CD4-positive, alpha-beta T cell treated with Interferon alpha-2 for 1 hour (primary cell): Measurements from ENCODE around the gene SLC38A8.

Source experiments
- DNase-seq, 2 donors: peaks; one replicate each; pipeline ENCODE4 v3.0.0-alpha.2; 2020 to 2022

SLC38A8 gene

GRCh38 chr16:84068041-84068440 is 25.4 kb upstream of the SLC38A8 start:
- no peak for DNase-seq

GRCh38 chr16:84067640-84068039 is 25.0 kb upstream of the SLC38A8 start:
- DNase-seq: no peak

- peak; percentile 21 to 28 for DNase-seq
Observed at GRCh38 chr16:84065536-84066132, 23.0 kb upstream of the SLC38A8 start.

GRCh38 chr16:84063980-84064379 is 21.4 kb upstream of the SLC38A8 start:
- no peak for DNase-seq

DNA sequence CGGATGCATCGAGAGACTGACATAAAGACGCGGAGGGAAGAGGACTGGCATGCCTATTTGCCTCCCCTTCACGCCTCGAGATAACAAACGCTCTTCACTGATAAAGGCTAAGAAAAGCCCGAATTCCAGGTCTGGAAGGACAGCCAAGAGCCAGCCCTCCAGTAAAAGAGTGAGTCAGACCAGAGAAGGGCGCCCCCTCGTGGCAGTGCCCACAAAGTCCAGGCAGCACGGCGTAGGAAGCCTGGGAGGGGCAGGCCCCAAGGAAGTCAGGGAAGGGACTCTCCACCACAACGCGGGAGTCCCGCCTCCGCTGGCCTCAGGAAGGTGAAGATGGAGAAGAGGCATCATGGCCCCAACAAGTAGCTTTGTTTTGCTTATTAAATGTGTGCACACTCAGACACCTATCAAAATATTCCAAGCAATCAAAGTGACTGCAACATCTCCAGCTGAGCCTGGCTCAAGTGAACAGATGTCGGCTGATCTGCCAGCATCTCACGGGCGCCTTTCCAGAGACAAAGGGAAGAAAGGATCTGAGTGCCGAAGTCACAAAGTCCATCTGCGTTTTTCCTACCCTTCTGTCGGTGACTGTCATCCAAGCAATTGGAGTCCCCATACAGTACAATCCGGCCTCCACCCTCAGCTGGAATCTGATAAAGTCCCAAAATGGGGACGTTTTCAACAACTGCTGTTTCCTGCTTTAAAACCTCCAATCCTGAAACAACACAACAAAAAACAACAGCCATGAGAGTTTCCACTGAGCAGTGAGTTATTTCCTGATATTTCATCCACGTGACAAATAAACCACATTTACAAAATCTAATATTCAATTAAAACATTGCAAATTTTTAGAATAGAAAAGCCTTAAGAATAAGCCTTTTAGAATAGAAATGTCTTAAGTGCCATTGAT is 20.4 kb upstream of the SLC38A8 start:
- DNase-seq: peak; percentile 45 to 60

GRCh38 chr16:84061236-84061819 is 18.7 kb upstream of the SLC38A8 start:
- no peak for DNase-seq

- no peak for DNase-seq
Observed at GRCh38 chr16:84059946-84060901, 17.6 kb upstream of the SLC38A8 start.

- DNase-seq: no peak
Observed at GRCh38 chr16:84059111-84059510, 16.5 kb upstream of the SLC38A8 start.

GRCh38 chr16:84058664-84059063 is 16.1 kb upstream of the SLC38A8 start:
- DNase-seq: no peak

DNA sequence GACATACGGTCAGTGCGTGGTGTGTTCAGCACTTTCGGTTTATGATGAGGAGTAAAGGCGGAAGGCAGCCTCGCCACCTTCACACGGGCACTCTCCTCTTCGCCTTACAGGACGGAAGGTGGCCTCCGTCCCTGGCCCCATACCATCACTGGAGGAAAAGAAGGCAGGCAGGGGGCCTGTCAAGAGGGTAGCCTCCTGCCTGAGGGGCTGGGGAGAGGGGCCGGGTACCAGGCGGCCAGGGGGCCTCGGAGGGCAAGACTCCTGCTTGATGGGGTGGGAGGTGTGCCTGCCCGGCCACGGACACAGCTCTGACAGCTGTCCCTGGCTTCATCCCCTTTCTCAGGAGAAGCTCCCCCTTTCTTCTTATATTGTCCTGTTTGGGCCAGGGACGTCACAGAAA is 15.6 kb upstream of the SLC38A8 start:
- no peak for DNase-seq

DNA sequence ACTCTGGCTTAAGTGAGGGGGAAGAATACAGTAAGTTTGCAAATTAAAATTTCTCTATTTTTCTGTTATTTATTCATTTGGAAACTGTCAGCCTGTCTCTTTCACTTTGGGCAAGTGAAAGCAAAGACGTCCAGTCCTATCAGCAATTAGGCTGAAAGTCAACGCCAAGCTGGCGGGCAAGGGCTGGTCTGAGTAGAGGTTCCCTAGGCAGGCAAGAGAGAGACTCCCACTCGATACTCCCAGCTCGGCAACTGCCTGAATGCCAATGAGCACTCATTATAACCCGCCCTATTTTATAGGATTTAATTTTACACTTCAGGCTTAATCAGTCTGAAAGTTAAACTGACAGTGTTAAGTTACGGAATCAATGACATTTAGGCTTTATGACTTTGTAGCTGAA is 14.3 kb upstream of the SLC38A8 start:
- DNase-seq: no peak

DNA sequence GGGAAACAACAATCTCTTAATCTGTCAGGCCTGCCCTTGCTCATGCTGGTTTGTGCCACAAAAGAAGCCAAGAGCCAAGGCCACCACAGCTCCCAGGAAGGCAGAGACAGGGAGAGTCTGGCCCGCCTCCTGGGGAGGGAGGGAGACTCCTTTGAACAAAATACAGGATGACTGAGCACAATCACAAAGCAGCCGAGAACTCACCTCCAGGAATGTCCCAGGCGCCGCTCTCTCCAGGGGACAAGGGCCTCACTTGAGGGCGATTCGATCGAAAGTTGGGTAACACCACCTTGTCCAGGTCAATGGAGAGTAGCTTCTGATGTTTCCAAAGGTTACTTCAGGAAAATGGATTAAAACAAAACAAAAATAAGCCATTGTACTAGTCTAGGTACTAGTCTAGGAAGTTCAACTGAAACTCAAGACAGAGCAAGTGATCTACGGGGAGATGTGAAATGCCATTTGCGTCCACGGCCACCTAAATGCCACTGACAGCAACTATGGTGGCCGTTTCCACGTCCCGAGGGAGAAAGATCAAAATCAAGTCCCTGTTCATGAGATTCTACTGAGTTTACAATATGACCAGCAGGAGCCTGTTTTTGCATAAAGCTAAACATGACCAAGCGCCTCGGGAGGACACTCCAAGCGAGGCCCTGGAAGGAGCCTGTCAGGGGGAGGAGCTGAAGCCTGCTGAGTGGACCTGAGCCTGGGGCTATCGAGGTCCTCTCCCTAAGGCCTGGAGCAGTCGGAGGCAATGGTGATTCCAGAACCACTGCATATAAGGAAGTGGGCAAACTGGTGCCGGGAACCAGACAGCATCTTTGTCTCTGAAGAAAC is 13.4 kb upstream of the SLC38A8 start:
- DNase-seq: no peak

DNA sequence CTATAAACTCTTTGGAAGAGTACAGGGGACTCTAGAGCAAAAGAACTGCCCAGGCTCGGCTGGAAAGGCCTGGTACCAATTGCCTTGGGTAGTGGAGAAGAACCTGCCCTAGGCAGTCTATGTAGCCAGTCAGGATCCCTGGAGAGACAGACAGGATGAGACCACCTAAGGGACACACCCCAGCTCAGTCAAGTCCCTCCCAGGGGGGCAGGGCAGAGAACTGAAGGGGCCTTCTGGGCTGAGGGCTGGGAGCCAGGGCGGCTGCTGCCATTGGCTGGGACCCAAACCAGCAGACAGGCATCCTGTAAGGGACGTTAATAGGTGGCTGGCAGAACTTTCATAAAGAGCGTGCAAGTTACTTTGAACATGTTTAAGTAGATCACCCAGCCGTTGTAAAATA is 12.8 kb upstream of the SLC38A8 start:
- DNase-seq: no peak

DNA sequence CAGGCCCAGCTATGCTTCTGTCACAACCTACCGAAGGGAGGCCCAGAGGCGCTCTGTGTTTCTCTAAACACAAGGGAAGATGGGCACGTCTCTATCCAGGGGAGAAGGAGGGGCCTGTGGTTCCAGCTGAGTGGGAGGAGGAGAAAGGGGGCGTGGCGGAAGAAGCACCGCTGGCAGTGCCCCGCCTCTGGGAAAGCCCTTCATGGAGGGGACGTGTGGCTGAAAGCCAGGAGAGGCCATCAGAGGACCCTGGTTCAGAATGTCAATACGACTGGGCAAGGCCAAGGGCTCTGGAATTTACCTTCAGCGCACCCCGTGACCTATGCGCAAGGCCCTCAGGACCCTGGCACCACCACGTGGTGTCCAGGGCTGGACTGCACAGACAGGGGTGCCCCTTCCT is 12.3 kb upstream of the SLC38A8 start:
- DNase-seq: no peak

GRCh38 chr16:84054271-84054670 is 11.7 kb upstream of the SLC38A8 start:
- DNase-seq: no peak

DNA sequence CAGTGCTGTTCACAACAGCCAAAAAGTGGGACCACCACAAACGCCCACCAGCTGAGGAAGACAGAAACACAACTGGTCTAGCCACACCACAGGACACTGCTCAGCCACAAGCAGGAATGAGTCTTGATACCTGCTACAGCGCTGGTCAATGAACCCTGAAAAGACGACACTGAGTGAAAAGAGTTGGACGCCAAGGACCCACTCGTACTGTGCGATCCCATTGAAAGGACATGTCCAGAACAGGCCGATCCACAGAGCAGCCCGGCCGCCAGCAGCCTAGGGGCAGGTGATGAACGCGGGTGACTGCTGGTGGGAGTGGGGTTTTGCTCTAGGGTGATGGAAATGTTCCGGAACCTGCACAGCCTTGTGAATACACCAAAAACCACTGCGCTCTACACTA is 10.6 kb upstream of the SLC38A8 start:
- DNase-seq: no peak

DNA sequence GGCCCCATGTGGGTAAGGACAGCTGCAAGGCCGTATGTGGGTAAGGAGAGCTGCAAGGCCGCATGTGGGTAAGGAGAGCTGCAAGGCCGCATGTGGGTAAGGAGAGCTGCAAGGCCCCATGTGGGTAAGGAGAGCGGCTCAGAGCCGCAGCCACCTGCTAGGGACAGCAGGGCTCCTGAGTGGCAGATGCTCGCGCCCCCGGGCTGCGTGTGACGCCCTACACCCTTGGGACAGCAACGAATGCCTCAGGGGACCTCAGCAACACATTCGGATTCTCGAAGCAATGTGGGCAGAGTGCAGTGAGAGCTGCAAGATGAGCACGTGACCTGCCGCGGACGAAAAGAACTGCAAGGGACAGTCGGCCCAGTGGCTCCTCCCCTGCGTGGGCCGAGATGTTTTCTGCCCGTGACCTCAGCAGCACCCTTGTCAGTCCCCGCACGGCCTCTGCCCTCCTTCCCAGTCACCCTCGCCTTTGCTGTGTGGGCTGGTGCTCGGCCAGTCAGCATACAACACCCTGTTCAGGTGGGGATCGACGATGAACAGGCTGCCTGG is 9.6 kb upstream of the SLC38A8 start:
- DNase-seq: no peak

GRCh38 chr16:84050316-84050715 is 7.7 kb upstream of the SLC38A8 start:
- no peak for DNase-seq

DNA sequence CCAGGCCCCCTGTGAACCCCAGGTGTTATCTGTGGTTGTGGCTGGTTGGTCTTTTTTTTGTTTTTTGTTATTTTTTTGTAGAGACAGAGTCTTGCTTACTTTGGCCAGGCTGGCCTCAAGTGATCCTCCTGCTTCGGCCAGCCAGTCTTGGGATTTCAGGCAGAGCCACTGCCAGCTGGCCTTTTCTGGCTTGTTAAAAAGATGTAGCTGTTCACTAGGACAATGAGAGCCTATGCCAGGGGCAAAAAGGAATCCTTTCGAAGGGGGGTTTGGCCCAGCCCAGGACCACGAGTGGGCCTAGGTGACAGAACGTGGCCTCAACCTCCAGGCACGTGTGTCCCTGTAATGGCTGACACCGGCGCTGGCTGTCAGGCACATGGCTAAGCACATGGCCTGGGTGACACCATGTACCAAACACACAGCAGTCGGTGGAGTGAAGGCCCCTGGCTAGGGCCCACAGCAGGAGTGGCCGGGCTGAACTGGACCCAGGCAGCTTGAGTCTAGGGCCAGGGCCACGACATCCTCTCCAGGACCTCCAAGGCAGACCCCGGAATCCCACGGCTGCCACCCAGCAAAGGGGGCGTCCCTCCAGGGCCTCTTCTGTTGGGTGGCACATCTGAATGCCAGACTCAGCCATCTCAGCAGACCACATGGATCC is 6.9 kb upstream of the SLC38A8 start:
- no peak for DNase-seq

DNA sequence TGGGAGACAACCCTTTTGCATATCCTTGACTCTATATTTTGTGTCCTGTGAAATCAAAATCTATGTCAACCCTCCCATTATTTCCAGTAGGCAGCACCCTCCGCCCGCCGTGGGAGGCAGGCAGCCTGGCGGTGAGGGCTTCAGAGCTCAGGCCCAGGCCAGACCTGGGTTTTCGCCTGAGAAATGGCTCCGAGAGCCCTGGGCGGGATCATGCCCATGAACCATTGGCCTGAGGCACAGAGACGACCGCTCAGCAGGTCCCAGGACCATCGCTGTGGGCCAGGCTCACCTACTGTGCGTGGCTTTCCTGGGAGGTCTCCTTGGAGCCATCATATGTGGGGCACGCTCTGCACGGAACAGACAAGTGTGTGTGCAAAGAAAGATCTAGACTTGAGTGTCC is 6.3 kb upstream of the SLC38A8 start:
- DNase-seq: no peak

DNA sequence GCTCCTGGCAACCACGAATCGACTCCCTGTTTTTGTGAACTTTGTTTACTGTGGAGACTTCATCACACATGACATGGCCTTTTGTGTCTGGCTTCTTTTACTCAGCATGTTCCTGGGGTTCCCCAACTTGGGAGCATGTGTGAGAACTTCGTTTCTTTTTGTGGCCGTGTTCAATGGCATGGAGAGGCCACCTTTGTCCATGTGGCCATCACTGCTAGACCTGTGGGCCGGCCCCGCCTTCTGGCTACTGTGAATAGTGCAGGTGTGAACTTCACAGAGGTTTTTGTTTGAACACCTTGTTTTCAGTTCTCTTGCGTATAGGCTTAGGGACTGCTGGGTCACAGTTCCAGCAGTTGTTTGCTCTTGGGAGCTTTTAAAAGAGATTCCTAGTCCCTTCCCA is 5.7 kb upstream of the SLC38A8 start:
- no peak for DNase-seq
